ENCODE data around the gene SDCBP2. TPM values are rescaled to one million over a fixed set of nuclear protein-coding genes. Genes with fewer than 3 reads are reported as not detected.

The SDCBP2 gene
- total and polyA plus RNA-seq, 2 of the 13 experiments (the other 11 are each of a cell fraction or from before 2014, with no cell fraction given) = 1.2 to 2.4 TPM

- DNase-seq (ENCODE audit: low spot score) = no peak
- Histone ChIP-seq H2AFZ (ENCODE audit: low read length) (no peak overlapping the region), H3K9ac (ENCODE audit: insufficient read depth, low read depth, low read length) (no peak overlapping the region), H4K20me1 (ENCODE audit: insufficient read depth, low read length) (no peaks in the 10 kb centered on the region), H3K4me3 (replicated peaks in 1 of 3; ENCODE audit: insufficient read depth in 1 of 3, low read depth in 2 of 3, low read length in 3 of 3) (no peak overlapping the region), H3K79me2 (ENCODE audit: insufficient read depth, low read length) (no peaks in the 10 kb centered on the region), H3K27me3 (ENCODE audit: control insufficient read depth in 1 of 2, insufficient read depth in 2 of 2, low read length in 2 of 2) (peaks cover 7 to 44% of the 10 kb centered on the region in 2 experiments; a peak in 3 of 5 replicates), H3K9me3 (ENCODE audit: low read length) (no peaks in the 10 kb centered on the region), H3K27ac (ENCODE audit: extremely low read length, insufficient read depth, low read length) (no peak overlapping the region), H3K36me3 (replicated peaks in 1 of 2; ENCODE audit: control insufficient read depth in 1 of 2, insufficient read depth in 2 of 2, low read length in 2 of 2) (no peaks in the 10 kb centered on the region), H3K4me1 (ENCODE audit: insufficient read depth, low read length) (no peaks in the 10 kb centered on the region), H3K4me2 (ENCODE audit: low read depth, low read length) (no peak overlapping the region)
- in situ Hi-C loops (cut with HindIII; ENCODE audit: extremely low pct_ligation_motif_present, low pct_unique_long_range_greater_than_20kb) (no loop called here), intact Hi-C loops (cut with micrococcal nuclease; ENCODE audit: unreplicated experiment) (loop anchor here (10.0 kb wide), 1 partner anchor 410 kb away; no protein-coding TSS in a partner anchor)
- no peak for FAIRE-seq
- 13% methylated on average over 7 of the region's 8 CpGs for WGBS (ENCODE audit: low lambda C conversion rate)
- BruUV-seq (replicated peaks) = no TSS peak
- ATAC-seq = no peak
- TF ChIP-seq DBP (CRISPR knock-in tag; IDR thresholded peaks at IDR 0.05; ENCODE audit: not compliant biosample characterization) (no peak), GTF3A (CRISPR knock-in tag; conservative IDR thresholded peaks at IDR 0.05) (0 out of 2 replicates have a peak, but pooled peaks have one; percentile 29), ZNF891 (CRISPR knock-in tag; IDR thresholded peaks at IDR 0.05) (0 out of 2 replicates have a peak, but pooled peaks have one; percentile 33)
- ChIA-PET POLR2A (no interaction called here), CTCF (ENCODE audit: low intra/inter-chr PET ratio, low total read pairs) (no interaction called here)
Measured at GRCh38 chr20:1294497-1294896, 34.4 kb downstream of the SDCBP2 start.

GRCh38 chr20:1293641-1294379 is 35.1 kb downstream of the SDCBP2 start:
- FAIRE-seq (no peak), DNase-seq (ENCODE audit: low spot score) (no peak), ATAC-seq (no peak)
- Histone ChIP-seq H3K27ac (ENCODE audit: extremely low read length, insufficient read depth, low read length) (no peak overlapping the region), H3K79me2 (ENCODE audit: insufficient read depth, low read length) (no peaks in the 10 kb centered on the region), H3K36me3 (replicated peaks in 1 of 2; ENCODE audit: control insufficient read depth in 1 of 2, insufficient read depth in 2 of 2, low read length in 2 of 2) (no peaks in the 10 kb centered on the region), H3K4me1 (ENCODE audit: insufficient read depth, low read length) (no peaks in the 10 kb centered on the region), H3K4me3 (replicated peaks in 1 of 3; ENCODE audit: insufficient read depth in 1 of 3, low read depth in 2 of 3, low read length in 3 of 3) (no peak overlapping the region), H3K9ac (ENCODE audit: insufficient read depth, low read depth, low read length) (no peak overlapping the region), H3K9me3 (ENCODE audit: low read length) (no peaks in the 10 kb centered on the region), H3K4me2 (ENCODE audit: low read depth, low read length) (no peak overlapping the region), H3K27me3 (ENCODE audit: control insufficient read depth in 1 of 2, insufficient read depth in 2 of 2, low read length in 2 of 2) (peaks cover 7 to 37% of the 10 kb centered on the region in 2 experiments; a peak in 3 of 5 replicates), H2AFZ (ENCODE audit: low read length) (no peak overlapping the region), H4K20me1 (ENCODE audit: insufficient read depth, low read length) (no peaks in the 10 kb centered on the region)
- ChIA-PET POLR2A (no interaction called here), CTCF (ENCODE audit: low intra/inter-chr PET ratio, low total read pairs) (no interaction called here)
- TF ChIP-seq ZNF792 (CRISPR knock-in tag; IDR thresholded peaks at IDR 0.05) = no peak
- peak; percentile 8; the same call in 1 of the 2 replicates for TF ChIP-seq MEIS1 (CRISPR knock-in tag; IDR thresholded peaks at IDR 0.05; ENCODE audit: borderline replicate concordance)
- BruUV-seq (replicated peaks) = no TSS peak
- in situ Hi-C loops (cut with HindIII; ENCODE audit: extremely low pct_ligation_motif_present, low pct_unique_long_range_greater_than_20kb) = no loop called here
- WGBS (ENCODE audit: low lambda C conversion rate) = 10% methylated on average over 6 of the region's 6 CpGs
- intact Hi-C loops (cut with micrococcal nuclease; ENCODE audit: unreplicated experiment) = loop anchor here (10.0 kb wide), 1 partner anchor 409 kb away; no protein-coding TSS in a partner anchor
